HEK293 (cell line): ENCODE results near the gene PTPRK.

Experiments used
- CTCF ChIA-PET: fragments of 350-600 bp; formaldehyde crosslinking; extraction: SDS; loops from one replicate; lab custom pipeline; 2021; ENCODE audit warnings: antibody characterized with exemption; lab: Yijun Ruan, JAX
- POLR2A ChIA-PET: fragments of 300-600 bp; formaldehyde crosslinking; extraction: SDS; loops from one replicate; lab custom pipeline; 2020; ENCODE audit warnings: antibody characterized with exemption, inconsistent platforms; lab: Yijun Ruan, JAX
- H3K27ac ChIP-seq: fragments of 200-500 bp; sonication (Bioruptor generic); 2 replicates; pipeline ENCODE4 v1.5.1; 2014; ENCODE audit warnings: low read depth, low read length, control low read depth, inconsistent platforms; ENCODE audit errors: extremely low read depth
- H3K36me3 ChIP-seq, 2 experiments: fragments of 200-500 bp in 1 of 2; sonication (Bioruptor generic) in 1 of 2; 1 replicate in 1 of 2; 2 replicates in 1 of 2; pipeline ENCODE4 v1.5.1; 2014 to 2017; ENCODE audit warnings: inconsistent platforms in 2 of 2, low read length in 2 of 2; ENCODE audit not compliant: control insufficient read depth in 2 of 2, insufficient read depth in 1 of 2
- H3K4me1 ChIP-seq: fragments of 200-500 bp; sonication (Bioruptor generic); 2 replicates; pipeline ENCODE4 v1.5.1; 2014; ENCODE audit warnings: mild to moderate bottlenecking, low read length, inconsistent platforms; ENCODE audit not compliant: control insufficient read depth, insufficient read depth
- H3K4me3 ChIP-seq: 2 replicates; pipeline ENCODE4 v1.5.1; 2011; ENCODE audit warnings: low read depth, mild to moderate bottlenecking, control low read depth, low read length, moderate library complexity
- H3K9me3 ChIP-seq: fragments of 200-500 bp; sonication (Bioruptor generic); 2 replicates; pipeline ENCODE4 v1.5.1; 2014; ENCODE audit warnings: low read depth, low read length, inconsistent platforms; ENCODE audit not compliant: control insufficient read depth, insufficient read depth
- GLI4 ChIP-seq: fragments of 450-650 bp; formaldehyde crosslinking; IDR thresholded peaks from 2 replicates; pipeline ENCODE4 v1.5.1; 2016; ENCODE audit warnings: missing biosample characterization, missing genetic modification characterization
- KLF8 ChIP-seq: fragments of 450-650 bp; formaldehyde crosslinking; IDR thresholded peaks from 2 replicates; pipeline ENCODE4 v1.5.1; 2016; ENCODE audit warnings: missing biosample characterization, missing genetic modification characterization
- TSHZ1 ChIP-seq: fragments of 450-650 bp; formaldehyde crosslinking; IDR thresholded peaks from 2 replicates; pipeline ENCODE4 v1.5.1; 2016; ENCODE audit warnings: missing biosample characterization, missing genetic modification characterization, borderline replicate concordance
- ZBTB17 ChIP-seq: fragments of 450-650 bp; formaldehyde crosslinking; IDR thresholded peaks from 2 replicates; pipeline ENCODE4 v1.5.1; 2016; ENCODE audit warnings: missing biosample characterization, missing genetic modification characterization
- ZBTB26 ChIP-seq: fragments of 450-650 bp; formaldehyde crosslinking; optimal IDR thresholded peaks from 2 replicates; pipeline ENCODE3; 2016; ENCODE audit warnings: missing biosample characterization, mild to moderate bottlenecking, missing genetic modification characterization
- ZBTB7A ChIP-seq: fragments of 450-650 bp; formaldehyde crosslinking; IDR thresholded peaks from 2 replicates; pipeline ENCODE4 v1.5.1; 2016; ENCODE audit warnings: low read depth, missing biosample characterization, missing genetic modification characterization
- ZNF148 ChIP-seq: fragments of 450-650 bp; formaldehyde crosslinking; IDR thresholded peaks from 2 replicates; pipeline ENCODE4 v1.5.0; 2017; ENCODE audit warnings: missing biosample characterization, missing genetic modification characterization, borderline replicate concordance
- ZNF24 ChIP-seq: fragments of 450-650 bp; formaldehyde crosslinking; IDR thresholded peaks from 2 replicates; pipeline ENCODE4 v1.5.1; 2016; ENCODE audit warnings: missing biosample characterization, missing genetic modification characterization
- ZNF362 ChIP-seq: fragments of 450-650 bp; formaldehyde crosslinking; IDR thresholded peaks from 2 replicates; pipeline ENCODE4 v1.5.1; 2016; ENCODE audit warnings: missing biosample characterization, missing genetic modification characterization
- ZNF426 ChIP-seq: fragments of 450-650 bp; formaldehyde crosslinking; IDR thresholded peaks from 2 replicates; pipeline ENCODE4 v1.5.1; 2017; ENCODE audit warnings: missing biosample characterization, missing genetic modification characterization, mild to moderate bottlenecking, inconsistent platforms, moderate library complexity
- ZNF549 ChIP-seq: fragments of 450-650 bp; IDR thresholded peaks from 2 replicates; pipeline ENCODE4 v1.5.1; 2018; ENCODE audit warnings: missing biosample characterization, missing genetic modification characterization, mild to moderate bottlenecking, inconsistent platforms, moderate library complexity
- ZNF654 ChIP-seq: fragments of 450-650 bp; formaldehyde crosslinking; IDR thresholded peaks from 2 replicates; pipeline ENCODE4 v1.5.1; 2016; ENCODE audit warnings: low read depth, missing biosample characterization, missing genetic modification characterization
- ZNF660 ChIP-seq: fragments of 450-650 bp; IDR thresholded peaks from 2 replicates; pipeline ENCODE4 v1.5.1; 2018; ENCODE audit warnings: missing biosample characterization, mild to moderate bottlenecking, missing genetic modification characterization
- ZNF670 ChIP-seq: fragments of 450-650 bp; formaldehyde crosslinking; IDR thresholded peaks from 2 replicates; pipeline ENCODE4 v1.5.1; 2016; ENCODE audit warnings: missing biosample characterization, missing genetic modification characterization, low read depth
- ZNF701 ChIP-seq: fragments of 450-650 bp; formaldehyde crosslinking; IDR thresholded peaks from 2 replicates; pipeline ENCODE4 v1.5.1; 2016; ENCODE audit warnings: missing biosample characterization, missing genetic modification characterization
- ZNF707 ChIP-seq: fragments of 450-650 bp; formaldehyde crosslinking; IDR thresholded peaks from 2 replicates; pipeline ENCODE4 v1.5.1; 2016; ENCODE audit warnings: missing biosample characterization, missing genetic modification characterization
- ZSCAN30 ChIP-seq: fragments of 450-650 bp; IDR thresholded peaks from 2 replicates; pipeline ENCODE4 v1.5.1; 2018; ENCODE audit warnings: missing biosample characterization, mild to moderate bottlenecking, missing genetic modification characterization, moderate library complexity
- TF ChIP-seq, protein P1 (sequence below): fragments of 450-650 bp; formaldehyde crosslinking; IDR thresholded peaks from 2 replicates; pipeline ENCODE4 v1.5.1; 2016; ENCODE audit warnings: missing biosample characterization, missing genetic modification characterization
- TF ChIP-seq, protein P2 (sequence below): fragments of 450-650 bp; formaldehyde crosslinking; conservative IDR thresholded peaks from 2 replicates; pipeline ENCODE4 v1.5.1; 2016; ENCODE audit warnings: low read depth, missing biosample characterization, missing genetic modification characterization

PTPRK gene

GRCh38 chr6:128302942-128303341, 217.5 kb downstream of the PTPRK start (continued):
- TF ChIP-seq TSHZ1 (tag by site-specific recombination) = no peak
- no peak for TF ChIP-seq ZBTB26 (tag by site-specific recombination)
- no peak for TF ChIP-seq ZNF707 (tag by site-specific recombination)
- TF ChIP-seq ZNF362 (tag by site-specific recombination) = no peak
- TF ChIP-seq ZNF670 (tag by site-specific recombination) = no peak
- no peak for TF ChIP-seq ZNF701 (tag by site-specific recombination)
- TF ChIP-seq, all 188 proteins: peak for 0

DNA sequence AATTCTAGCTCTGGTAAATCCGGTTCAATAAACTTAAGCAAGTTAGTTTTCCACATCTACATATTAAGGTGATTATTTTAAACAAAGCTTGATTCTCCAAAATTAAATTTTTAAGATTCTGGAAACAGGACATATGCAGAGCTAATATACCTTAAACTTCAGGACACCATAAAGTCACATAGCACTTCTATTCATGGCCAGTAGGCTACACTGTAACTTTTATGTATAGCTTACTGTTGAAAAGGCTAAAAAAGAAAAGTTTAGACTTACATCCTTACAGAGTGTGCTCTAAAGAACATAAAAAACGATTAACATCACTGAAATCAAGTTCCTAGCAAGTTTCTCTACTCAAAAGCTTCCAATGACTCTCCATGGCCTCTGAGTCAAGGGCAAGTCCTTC, 224.7 kb downstream of the PTPRK start:
- POLR2A ChIA-PET = no interaction called here
- no peak overlapping the region for H3K4me3 ChIP-seq
- CTCF ChIA-PET = interaction anchor here (0.9 to 1.1 kb wide), 2 partner anchors 9 to 221 kb away, joined by 3 to 7 read pairs; no protein-coding TSS in a partner anchor

DNA sequence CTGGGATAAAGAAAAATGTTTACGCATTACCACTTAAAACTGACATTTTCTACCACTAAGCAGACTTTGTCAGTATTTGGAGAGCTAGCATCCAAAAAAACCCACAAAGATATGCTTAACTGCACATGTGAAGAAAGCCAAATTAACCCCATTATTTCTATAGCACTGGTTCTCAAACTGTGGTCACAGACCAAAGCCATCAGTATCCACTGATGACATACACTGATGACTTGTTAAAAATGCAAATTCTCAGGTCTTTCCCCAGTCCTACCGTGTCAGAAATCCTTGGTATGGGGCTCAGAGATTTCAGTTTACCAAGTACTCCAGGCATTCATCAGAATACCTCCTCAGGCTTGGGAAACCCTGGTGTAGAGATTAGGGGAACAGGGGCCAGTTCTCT, 230.2 kb downstream of the PTPRK start:
- Histone ChIP-seq H3K4me1 (no peaks in the 10 kb centered on the region), H3K27ac (no peak overlapping the region), H3K9me3 (no peaks in the 10 kb centered on the region), H3K4me3 (no peak overlapping the region), H3K36me3 (no peaks in the 10 kb centered on the region)
- ChIA-PET CTCF (no interaction called here), POLR2A (no interaction called here)
- no peak for TF ChIP-seq ZNF148 (tag by site-specific recombination)
- TF ChIP-seq ZNF549 = no peak
- TF ChIP-seq ZSCAN30 = no peak
- no peak for TF ChIP-seq ZBTB17 (tag by site-specific recombination)
- TF ChIP-seq KLF8 (tag by site-specific recombination) = no peak
- TF ChIP-seq GLI4 (tag by site-specific recombination) = no peak
- TF ChIP-seq, protein P1, sequence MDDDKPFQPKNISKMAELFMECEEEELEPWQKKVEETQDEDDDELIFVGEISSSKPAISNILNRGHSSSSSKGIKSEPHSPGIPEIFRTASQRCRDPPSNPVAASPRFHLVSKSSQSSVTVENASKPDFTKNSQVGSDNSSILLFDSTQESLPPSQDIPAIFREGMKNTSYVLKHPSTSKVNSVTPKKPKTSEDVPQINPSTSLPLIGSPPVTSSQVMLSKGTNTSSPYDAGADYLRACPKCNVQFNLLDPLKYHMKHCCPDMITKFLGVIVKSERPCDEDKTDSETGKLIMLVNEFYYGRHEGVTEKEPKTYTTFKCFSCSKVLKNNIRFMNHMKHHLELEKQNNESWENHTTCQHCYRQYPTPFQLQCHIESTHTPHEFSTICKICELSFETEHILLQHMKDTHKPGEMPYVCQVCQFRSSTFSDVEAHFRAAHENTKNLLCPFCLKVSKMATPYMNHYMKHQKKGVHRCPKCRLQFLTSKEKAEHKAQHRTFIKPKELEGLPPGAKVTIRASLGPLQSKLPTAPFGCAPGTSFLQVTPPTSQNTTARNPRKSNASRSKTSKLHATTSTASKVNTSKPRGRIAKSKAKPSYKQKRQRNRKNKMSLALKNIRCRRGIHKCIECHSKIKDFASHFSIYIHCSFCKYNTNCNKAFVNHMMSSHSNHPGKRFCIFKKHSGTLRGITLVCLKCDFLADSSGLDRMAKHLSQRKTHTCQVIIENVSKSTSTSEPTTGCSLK (tag by site-specific recombination) = no peak
- TF ChIP-seq ZBTB7A = no peak
- TF ChIP-seq, protein P2, sequence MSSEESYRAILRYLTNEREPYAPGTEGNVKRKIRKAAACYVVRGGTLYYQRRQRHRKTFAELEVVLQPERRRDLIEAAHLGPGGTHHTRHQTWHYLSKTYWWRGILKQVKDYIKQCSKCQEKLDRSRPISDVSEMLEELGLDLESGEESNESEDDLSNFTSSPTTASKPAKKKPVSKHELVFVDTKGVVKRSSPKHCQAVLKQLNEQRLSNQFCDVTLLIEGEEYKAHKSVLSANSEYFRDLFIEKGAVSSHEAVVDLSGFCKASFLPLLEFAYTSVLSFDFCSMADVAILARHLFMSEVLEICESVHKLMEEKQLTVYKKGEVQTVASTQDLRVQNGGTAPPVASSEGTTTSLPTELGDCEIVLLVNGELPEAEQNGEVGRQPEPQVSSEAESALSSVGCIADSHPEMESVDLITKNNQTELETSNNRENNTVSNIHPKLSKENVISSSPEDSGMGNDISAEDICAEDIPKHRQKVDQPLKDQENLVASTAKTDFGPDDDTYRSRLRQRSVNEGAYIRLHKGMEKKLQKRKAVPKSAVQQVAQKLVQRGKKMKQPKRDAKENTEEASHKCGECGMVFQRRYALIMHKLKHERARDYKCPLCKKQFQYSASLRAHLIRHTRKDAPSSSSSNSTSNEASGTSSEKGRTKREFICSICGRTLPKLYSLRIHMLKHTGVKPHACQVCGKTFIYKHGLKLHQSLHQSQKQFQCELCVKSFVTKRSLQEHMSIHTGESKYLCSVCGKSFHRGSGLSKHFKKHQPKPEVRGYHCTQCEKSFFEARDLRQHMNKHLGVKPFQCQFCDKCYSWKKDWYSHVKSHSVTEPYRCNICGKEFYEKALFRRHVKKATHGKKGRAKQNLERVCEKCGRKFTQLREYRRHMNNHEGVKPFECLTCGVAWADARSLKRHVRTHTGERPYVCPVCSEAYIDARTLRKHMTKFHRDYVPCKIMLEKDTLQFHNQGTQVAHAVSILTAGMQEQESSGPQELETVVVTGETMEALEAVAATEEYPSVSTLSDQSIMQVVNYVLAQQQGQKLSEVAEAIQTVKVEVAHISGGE (tag by site-specific recombination) = no peak
- no peak for TF ChIP-seq ZNF426 (tag by site-specific recombination)
- TF ChIP-seq ZNF660 (tag by site-specific recombination) = no peak

More for the DNA sequence above, 224.7 kb downstream of the PTPRK start:
- Histone ChIP-seq H3K4me1 (no peaks in the 10 kb centered on the region), H3K9me3 (no peaks in the 10 kb centered on the region), H3K27ac (no peak overlapping the region)
- TF ChIP-seq ZNF654 (tag by site-specific recombination) (peak; percentile 30), ZNF24 (no peak)
- TF ChIP-seq, all 188 proteins: peak for 1
- H3K36me3 ChIP-seq = no peaks in the 10 kb centered on the region
